IMR-90 (cell line): Measurements from ENCODE around the gene LIN7C. TPM values are rescaled to one million over a fixed set of nuclear protein-coding genes. Genes with fewer than 3 reads are reported as not detected.

Experiments used
- ATAC-seq: fragments of 200-7000 bp; cut with Tn5 transposase; 2 replicates; pipeline ENCODE4 v1.9.1; 2020; ENCODE audit warnings: low read depth, mild to moderate bottlenecking, moderate library complexity
- BruUV-seq: library from RNA; stranded (reverse); fragments of 400-500 nt; replicated peaks from 2 replicates; lab custom pipeline; 2021; lab: Mats Ljungman, UMichigan
- CTCF ChIA-PET: fragments of 300-600 bp; formaldehyde crosslinking; extraction: SDS; loops from one replicate; lab custom pipeline; 2021; ENCODE audit warnings: antibody characterized with exemption; lab: Yijun Ruan, JAX
- POLR2A ChIA-PET: fragments of 300-600 bp; sonication (Branson Sonifier 250); formaldehyde crosslinking; loops from one replicate; lab custom pipeline; 2022; ENCODE audit warnings: antibody characterized with exemption; ENCODE audit not compliant: unreplicated experiment; lab: Charles Lee
- DNase-seq: peaks from one replicate; pipeline ENCODE4 v3.0.0; 2013
- H2AFZ ChIP-seq: replicated peaks from 2 replicates; pipeline ENCODE3; 2013; ENCODE audit warnings: low read length, mild to moderate bottlenecking; ENCODE audit not compliant: poor library complexity
- H2AK5ac ChIP-seq: 2 replicates; pipeline ENCODE4 v1.6.1; 2013; ENCODE audit warnings: low read depth, low read length, inconsistent platforms
- H2AK9ac ChIP-seq: replicated peaks from 2 replicates; pipeline ENCODE3; 2013; ENCODE audit warnings: mild to moderate bottlenecking, low read depth, low read length, moderate library complexity; ENCODE audit not compliant: poor library complexity
- H2BK120ac ChIP-seq: 2 replicates; pipeline ENCODE4 v1.6.1; 2013; ENCODE audit warnings: low read depth, low read length, inconsistent platforms
- H2BK15ac ChIP-seq: 3 replicates; pipeline ENCODE4 v1.6.1; 2013; ENCODE audit warnings: low read depth, low read length, inconsistent platforms
- H2BK20ac ChIP-seq: 2 replicates; pipeline ENCODE4 v1.6.1; 2013; ENCODE audit warnings: low read depth, mild to moderate bottlenecking, inconsistent platforms, low read length, moderate library complexity
- H2BK5ac ChIP-seq: 2 replicates; pipeline ENCODE4 v1.6.1; 2013; ENCODE audit warnings: mild to moderate bottlenecking, low read depth, low read length, inconsistent platforms; ENCODE audit not compliant: poor library complexity, severe bottlenecking
- H3K14ac ChIP-seq: replicated peaks from 2 replicates; pipeline ENCODE4 v1.6.1; 2013; ENCODE audit warnings: low read depth, low read length, inconsistent platforms
- H3K18ac ChIP-seq: 2 replicates; pipeline ENCODE4 v1.6.1; 2013; ENCODE audit warnings: low read depth, low read length, control low read depth
- H3K23ac ChIP-seq: 2 replicates; pipeline ENCODE4 v1.6.1; 2013; ENCODE audit warnings: low read depth, low read length, inconsistent platforms
- H3K27ac ChIP-seq: 2 replicates; pipeline ENCODE4 v1.5.1; 2013; ENCODE audit warnings: mild to moderate bottlenecking, control low read depth, low read length; ENCODE audit not compliant: insufficient read depth
- H3K27me3 ChIP-seq: 2 replicates; pipeline ENCODE4 v1.6.1; 2013; ENCODE audit warnings: low read length; ENCODE audit not compliant: control insufficient read depth, insufficient read depth
- H3K36me3 ChIP-seq: 2 replicates; pipeline ENCODE4 v1.6.1; 2013; ENCODE audit warnings: low read length, mixed read lengths; ENCODE audit not compliant: control insufficient read depth, insufficient read depth
- H3K4ac ChIP-seq: 2 replicates; pipeline ENCODE4 v1.6.1; 2013; ENCODE audit warnings: low read depth, low read length, inconsistent platforms
- H3K4me1 ChIP-seq: 2 replicates; pipeline ENCODE4 v1.6.1; 2013; ENCODE audit warnings: low read length, mixed read lengths; ENCODE audit not compliant: control insufficient read depth, insufficient read depth
- H3K4me2 ChIP-seq: 2 replicates; pipeline ENCODE4 v1.6.1; 2013; ENCODE audit warnings: low read depth, mild to moderate bottlenecking, control low read depth, low read length, moderate library complexity
- H3K4me3 ChIP-seq: 2 replicates; pipeline ENCODE4 v1.5.1; 2013; ENCODE audit warnings: low read depth, mild to moderate bottlenecking, control low read depth, low read length, moderate library complexity; ENCODE audit not compliant: insufficient read depth
- H3K56ac ChIP-seq: 2 replicates; pipeline ENCODE4 v1.6.1; 2013; ENCODE audit warnings: low read length, inconsistent platforms; ENCODE audit not compliant: insufficient read depth; ENCODE audit errors: extremely low read depth
- H3K79me1 ChIP-seq, 2 experiments: 2 replicates each; pipeline ENCODE4 v1.6.1; 2013; ENCODE audit warnings: low read length in 2 of 2, inconsistent platforms in 1 of 2, low read depth in 1 of 2
- H3K9ac ChIP-seq: 2 replicates; pipeline ENCODE4 v1.6.1; 2013; ENCODE audit warnings: low read depth, low read length, control low read depth
- H3K9me1 ChIP-seq: 2 replicates; pipeline ENCODE4 v1.6.1; 2013; ENCODE audit warnings: low read length, inconsistent platforms; ENCODE audit not compliant: insufficient read depth
- H3K9me3 ChIP-seq: 2 replicates; pipeline ENCODE4 v1.6.1; 2013; ENCODE audit warnings: low read length; ENCODE audit not compliant: control insufficient read depth, insufficient read depth
- H4K20me1 ChIP-seq: 2 replicates; pipeline ENCODE4 v1.6.1; 2013; ENCODE audit warnings: low read length, inconsistent platforms; ENCODE audit not compliant: insufficient read depth
- H4K5ac ChIP-seq: 2 replicates; pipeline ENCODE4 v1.6.1; 2013; ENCODE audit warnings: mild to moderate bottlenecking, low read depth, low read length, control low read depth
- H4K8ac ChIP-seq, 2 experiments: 2 replicates each; pipeline ENCODE4 v1.6.1; 2013; ENCODE audit warnings: low read depth in 2 of 2, low read length in 2 of 2, control low read depth in 1 of 2, inconsistent platforms in 1 of 2
- H4K91ac ChIP-seq: 2 replicates; pipeline ENCODE4 v1.6.1; 2013; ENCODE audit warnings: low read depth, low read length, inconsistent platforms; ENCODE audit not compliant: insufficient read depth
- BHLHE40 ChIP-seq: fragments of 150-350 bp; IDR thresholded peaks from 2 replicates; pipeline ENCODE4 v1.6.1; 2016; ENCODE audit warnings: mild to moderate bottlenecking, low read depth, low read length
- CEBPB ChIP-seq: IDR thresholded peaks from 2 replicates; pipeline ENCODE4 v1.6.1; 2012; ENCODE audit warnings: low read depth, low read length, improper control_type of control experiment
- CHD1 ChIP-seq: IDR thresholded peaks from 2 replicates; pipeline ENCODE4 v1.6.1; 2012; ENCODE audit warnings: low read depth, low read length, improper control_type of control experiment
- ELK1 ChIP-seq: fragments of 150-350 bp; IDR thresholded peaks from 2 replicates; pipeline ENCODE4 v1.6.1; 2016; ENCODE audit warnings: low read depth, mild to moderate bottlenecking, low read length, moderate library complexity, borderline replicate concordance
- FOS ChIP-seq: fragments of 150-350 bp; IDR thresholded peaks from 2 replicates; pipeline ENCODE4 v1.6.1; 2016; ENCODE audit warnings: low read depth, low read length
- MAFK ChIP-seq: IDR thresholded peaks from 2 replicates; pipeline ENCODE4 v1.6.1; 2012; ENCODE audit warnings: low read depth, low read length, improper control_type of control experiment
- MAZ ChIP-seq: IDR thresholded peaks from 2 replicates; pipeline ENCODE4 v1.6.1; 2012; ENCODE audit warnings: low read depth, mild to moderate bottlenecking, low read length, improper control_type of control experiment, moderate library complexity, borderline replicate concordance
- MXI1 ChIP-seq: IDR thresholded peaks from 2 replicates; pipeline ENCODE4 v1.6.1; 2012; ENCODE audit warnings: low read depth, mild to moderate bottlenecking, low read length, moderate library complexity, borderline replicate concordance
- NFE2L2 ChIP-seq: fragments of 150-350 bp; IDR thresholded peaks from 2 replicates; pipeline ENCODE4 v1.6.1; 2016; ENCODE audit warnings: low read depth, mild to moderate bottlenecking, low read length
- POLR2A ChIP-seq: IDR thresholded peaks from 2 replicates; pipeline ENCODE4 v1.6.1; 2012; ENCODE audit warnings: mild to moderate bottlenecking, low read depth, low read length
- RAD21 ChIP-seq: IDR thresholded peaks from 2 replicates; pipeline ENCODE4 v1.6.1; 2012; ENCODE audit warnings: low read length, improper control_type of control experiment
- RCOR1 ChIP-seq: IDR thresholded peaks from 2 replicates; pipeline ENCODE4 v1.6.1; 2012; ENCODE audit warnings: mild to moderate bottlenecking, low read length, improper control_type of control experiment; ENCODE audit not compliant: insufficient replicate concordance
- RFX5 ChIP-seq: IDR thresholded peaks from 2 replicates; pipeline ENCODE4 v1.8.0; 2012; ENCODE audit warnings: low read depth, mild to moderate bottlenecking, low read length, moderate library complexity
- SMC3 ChIP-seq: fragments of 150-350 bp; IDR thresholded peaks from 2 replicates; pipeline ENCODE4 v1.6.1; 2016; ENCODE audit warnings: low read depth, mild to moderate bottlenecking, antibody characterized with exemption, low read length, moderate library complexity
- USF2 ChIP-seq: fragments of 150-350 bp; IDR thresholded peaks from 2 replicates; pipeline ENCODE4 v1.6.1; 2017; ENCODE audit warnings: mild to moderate bottlenecking, antibody characterized with exemption, low read length, low read depth
- WGBS, 2 experiments: methylation state at CpG; one replicate each; pipeline versions ENCODE4 v1.1.5 to v1.1.7; 2013; ENCODE audit warnings: missing lambda C conversion rate in 2 of 2; ENCODE audit not compliant: insufficient read length in 1 of 2; ENCODE audit errors: extremely low coverage in 2 of 2; 5-methylcytosine and 5-hydroxymethylcytosine counted together
- dilution Hi-C: fragments of 300-500 bp; cut with HindIII; formaldehyde crosslinking; loops from one replicate; pipeline ENCODE4 v1.14.3; 2018; ENCODE audit warnings: low sequenced_read_pairs; ENCODE audit not compliant: unreplicated experiment
- in situ Hi-C: fragments of 300-500 bp; cut with MboI; formaldehyde crosslinking; loops from 3 replicates; pipeline ENCODE4 v1.14.3; 2019; ENCODE audit warnings: low sequenced_read_pairs, inconsistent platforms, mixed read lengths
- intact Hi-C: fragments of 100-400 bp; cut with micrococcal nuclease; formaldehyde crosslinking; loops from 2 replicates; pipeline ENCODE4 v1.10.0; 2022
- polyA plus RNA-seq, 3 experiments: library from polyadenylated mRNA; depleted of rRNA; stranded (reverse); fragments of >200 nt; gene quantifications; 2 replicates each; pipeline ENCODE4 v1.2.3, GENCODE V29; 2012; ENCODE audit warnings: low replicate concordance in 1 of 3
- total RNA-seq: library from RNA; depleted of rRNA; stranded (reverse); fragments of >200 nt; gene quantifications from 2 replicates; pipeline ENCODE4 v1.2.3, GENCODE V29; 2012
- TF ChIP-seq, protein P1 (sequence below): conservative IDR thresholded peaks from 2 replicates; pipeline ENCODE4 v1.5.1; 2012; ENCODE audit warnings: mild to moderate bottlenecking, low read depth, low read length, improper control_type of control experiment

Gene LIN7C
- total and polyA plus RNA-seq, 2 of the 4 experiments (the other 2 are of a cell fraction): 12.2 to 25.5 TPM

- Histone ChIP-seq H3K27ac (no peak overlapping the region), H3K18ac (no peak overlapping the region), H4K91ac (no peak overlapping the region), H3K9me1 (no peaks in the 10 kb centered on the region; the same call in 1 of the 2 replicates), H2AK5ac (no peak overlapping the region), H2BK5ac (no peak overlapping the region), H4K5ac (no peak overlapping the region), H4K20me1 (no peaks in the 10 kb centered on the region; the same call in 1 of the 2 replicates), H2AFZ (no peak overlapping the region), H2AK9ac (no peak overlapping the region), H3K4me1 (no peaks in the 10 kb centered on the region), H3K79me1 (peaks cover 1% of the 10 kb centered on the region in 2 experiments; a peak in 2 of 4 replicates), H3K23ac (no peak overlapping the region), H3K56ac (no peak overlapping the region), H3K9ac (no peak overlapping the region), H3K14ac (no peak overlapping the region), H4K8ac (no peak overlapping the region), H2BK15ac (no peak overlapping the region), H3K4me3 (no peak overlapping the region), H2BK20ac (no peak overlapping the region), H3K4ac (no peak overlapping the region), H2BK120ac (no peak overlapping the region), H3K4me2 (no peak overlapping the region), H3K36me3 (peaks cover 10% of the 10 kb centered on the region), H3K27me3 (no peaks in the 10 kb centered on the region), H3K9me3 (no peaks in the 10 kb centered on the region)
- intact Hi-C loops: loop anchor here (5.0 to 10.0 kb wide), 2 partner anchors 737 to 1204 kb away; no protein-coding TSS in a partner anchor
- DNase-seq (no peak), ATAC-seq (no peak)
- dilution Hi-C loops: loop anchor here (25.0 kb wide), 1 partner anchor 302 kb away; no protein-coding TSS in a partner anchor
- in situ Hi-C loops: loop anchor here (25.0 kb wide), 1 partner anchor 727 kb away; no protein-coding TSS in a partner anchor
- ChIA-PET POLR2A (no interaction called here), CTCF (interaction anchor here (0.6 kb wide), 1 partner anchor 386 kb away, joined by 4 read pairs; no protein-coding TSS in a partner anchor)
- no CpG with 5 or more reads among the region's 5 CpGs for WGBS, 2 experiments
- no TSS peak for BruUV-seq
- TF ChIP-seq MAFK (no peak), USF2 (no peak), ELK1 (no peak), SMC3 (no peak), BHLHE40 (no peak), POLR2A (no peak), RCOR1 (no peak), RFX5 (no peak), RAD21 (no peak), MAZ (no peak), CEBPB (no peak), MXI1 (no peak), CHD1 (no peak), NFE2L2 (no peak), FOS (no peak)
- TF ChIP-seq, protein P1, sequence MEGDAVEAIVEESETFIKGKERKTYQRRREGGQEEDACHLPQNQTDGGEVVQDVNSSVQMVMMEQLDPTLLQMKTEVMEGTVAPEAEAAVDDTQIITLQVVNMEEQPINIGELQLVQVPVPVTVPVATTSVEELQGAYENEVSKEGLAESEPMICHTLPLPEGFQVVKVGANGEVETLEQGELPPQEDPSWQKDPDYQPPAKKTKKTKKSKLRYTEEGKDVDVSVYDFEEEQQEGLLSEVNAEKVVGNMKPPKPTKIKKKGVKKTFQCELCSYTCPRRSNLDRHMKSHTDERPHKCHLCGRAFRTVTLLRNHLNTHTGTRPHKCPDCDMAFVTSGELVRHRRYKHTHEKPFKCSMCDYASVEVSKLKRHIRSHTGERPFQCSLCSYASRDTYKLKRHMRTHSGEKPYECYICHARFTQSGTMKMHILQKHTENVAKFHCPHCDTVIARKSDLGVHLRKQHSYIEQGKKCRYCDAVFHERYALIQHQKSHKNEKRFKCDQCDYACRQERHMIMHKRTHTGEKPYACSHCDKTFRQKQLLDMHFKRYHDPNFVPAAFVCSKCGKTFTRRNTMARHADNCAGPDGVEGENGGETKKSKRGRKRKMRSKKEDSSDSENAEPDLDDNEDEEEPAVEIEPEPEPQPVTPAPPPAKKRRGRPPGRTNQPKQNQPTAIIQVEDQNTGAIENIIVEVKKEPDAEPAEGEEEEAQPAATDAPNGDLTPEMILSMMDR: no peak
Observed at GRCh38 chr11:27489092-27489491, 17.5 kb downstream of the LIN7C start.
